Calu3 (cell line): ENCODE results near the gene CALM1. TPM values are rescaled to one million over a fixed set of nuclear protein-coding genes. Genes with fewer than 3 reads are reported as not detected.

ENCODE experiments used
- BruUV-seq: library from RNA; stranded (reverse); fragments of 400-500 nt; replicated peaks from 2 replicates; lab custom pipeline; 2021; lab: Mats Ljungman, UMichigan
- CTCF ChIA-PET: fragments of 300-600 bp; sonication (Branson Sonifier 250); formaldehyde crosslinking; loops from one replicate; lab custom pipeline; 2022; ENCODE audit warnings: antibody characterized with exemption; lab: Charles Lee
- DNase-seq: peaks from one replicate; pipeline ENCODE4 v3.0.0; 2022
- H3K27ac Mint-ChIP-seq: one replicate; pipeline ENCODE4 v1.8.0; 2022; ENCODE audit warnings: mixed read lengths; ENCODE audit not compliant: unreplicated experiment
- H3K27me3 Mint-ChIP-seq: one replicate; pipeline ENCODE4 v1.8.0; 2022; ENCODE audit warnings: mixed read lengths; ENCODE audit not compliant: unreplicated experiment
- H3K36me3 Mint-ChIP-seq: one replicate; pipeline ENCODE4 v1.8.0; 2022; ENCODE audit warnings: mild to moderate bottlenecking, moderate library complexity, mixed read lengths; ENCODE audit not compliant: insufficient read depth, unreplicated experiment
- H3K4me1 Mint-ChIP-seq: one replicate; pipeline ENCODE4 v1.8.0; 2022; ENCODE audit warnings: mild to moderate bottlenecking, low read depth, mixed read lengths; ENCODE audit not compliant: unreplicated experiment
- H3K4me3 Mint-ChIP-seq: one replicate; pipeline ENCODE4 v1.8.0; 2022; ENCODE audit warnings: mild to moderate bottlenecking, low read depth, moderate library complexity, mixed read lengths; ENCODE audit not compliant: unreplicated experiment
- H3K9me3 Mint-ChIP-seq: one replicate; pipeline ENCODE4 v1.8.0; 2022; ENCODE audit warnings: low read depth, mixed read lengths; ENCODE audit not compliant: unreplicated experiment
- intact Hi-C: fragments of 100-400 bp; cut with micrococcal nuclease; formaldehyde crosslinking; loops from one replicate; pipeline ENCODE4 v1.10.0; 2022; ENCODE audit not compliant: unreplicated experiment
- total RNA-seq: library from RNA; stranded (reverse); gene quantifications from 2 replicates; pipeline ENCODE4 v1.2.3, GENCODE V29; 2022
- TF ChIP-seq, protein P1 (sequence below): fragments of 200-600 bp; IDR thresholded peaks from one replicate; pipeline ENCODE4 v1.8.0; 2022; ENCODE audit warnings: antibody characterized with exemption; ENCODE audit not compliant: unreplicated experiment

CALM1 gene
- total RNA-seq, 1 experiment from 2014 or later = 242 TPM

DNA sequence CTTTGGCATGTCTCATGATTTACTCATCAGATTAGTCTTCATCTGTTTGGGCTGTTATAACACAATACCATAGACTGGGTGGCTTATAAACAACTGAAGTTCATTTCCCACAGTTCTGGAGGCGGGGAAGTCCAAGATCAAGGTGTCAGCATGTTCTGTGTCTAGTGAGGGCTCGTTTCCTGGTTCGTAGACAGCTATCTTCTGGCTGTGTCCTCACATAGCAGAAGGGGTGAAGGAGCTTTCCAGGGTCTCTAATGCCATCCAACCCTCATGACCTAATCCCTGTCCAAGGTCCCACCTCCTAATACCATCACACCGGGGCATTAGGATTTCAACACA is 34.3 kb upstream of the CALM1 start:
- TF ChIP-seq, protein P1, sequence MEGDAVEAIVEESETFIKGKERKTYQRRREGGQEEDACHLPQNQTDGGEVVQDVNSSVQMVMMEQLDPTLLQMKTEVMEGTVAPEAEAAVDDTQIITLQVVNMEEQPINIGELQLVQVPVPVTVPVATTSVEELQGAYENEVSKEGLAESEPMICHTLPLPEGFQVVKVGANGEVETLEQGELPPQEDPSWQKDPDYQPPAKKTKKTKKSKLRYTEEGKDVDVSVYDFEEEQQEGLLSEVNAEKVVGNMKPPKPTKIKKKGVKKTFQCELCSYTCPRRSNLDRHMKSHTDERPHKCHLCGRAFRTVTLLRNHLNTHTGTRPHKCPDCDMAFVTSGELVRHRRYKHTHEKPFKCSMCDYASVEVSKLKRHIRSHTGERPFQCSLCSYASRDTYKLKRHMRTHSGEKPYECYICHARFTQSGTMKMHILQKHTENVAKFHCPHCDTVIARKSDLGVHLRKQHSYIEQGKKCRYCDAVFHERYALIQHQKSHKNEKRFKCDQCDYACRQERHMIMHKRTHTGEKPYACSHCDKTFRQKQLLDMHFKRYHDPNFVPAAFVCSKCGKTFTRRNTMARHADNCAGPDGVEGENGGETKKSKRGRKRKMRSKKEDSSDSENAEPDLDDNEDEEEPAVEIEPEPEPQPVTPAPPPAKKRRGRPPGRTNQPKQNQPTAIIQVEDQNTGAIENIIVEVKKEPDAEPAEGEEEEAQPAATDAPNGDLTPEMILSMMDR = no peak
- H3K4me3 Mint-ChIP-seq = no peak overlapping the region
- no peak overlapping the region for H3K27ac Mint-ChIP-seq
- intact Hi-C loops = no loop called here
- no peaks in the 10 kb centered on the region for H3K36me3 Mint-ChIP-seq
- no peaks in the 10 kb centered on the region for H3K27me3 Mint-ChIP-seq
- no TSS peak for BruUV-seq
- CTCF ChIA-PET = no interaction called here
- DNase-seq = no peak
- no peaks in the 10 kb centered on the region for H3K4me1 Mint-ChIP-seq
- no peaks in the 10 kb centered on the region for H3K9me3 Mint-ChIP-seq

DNA sequence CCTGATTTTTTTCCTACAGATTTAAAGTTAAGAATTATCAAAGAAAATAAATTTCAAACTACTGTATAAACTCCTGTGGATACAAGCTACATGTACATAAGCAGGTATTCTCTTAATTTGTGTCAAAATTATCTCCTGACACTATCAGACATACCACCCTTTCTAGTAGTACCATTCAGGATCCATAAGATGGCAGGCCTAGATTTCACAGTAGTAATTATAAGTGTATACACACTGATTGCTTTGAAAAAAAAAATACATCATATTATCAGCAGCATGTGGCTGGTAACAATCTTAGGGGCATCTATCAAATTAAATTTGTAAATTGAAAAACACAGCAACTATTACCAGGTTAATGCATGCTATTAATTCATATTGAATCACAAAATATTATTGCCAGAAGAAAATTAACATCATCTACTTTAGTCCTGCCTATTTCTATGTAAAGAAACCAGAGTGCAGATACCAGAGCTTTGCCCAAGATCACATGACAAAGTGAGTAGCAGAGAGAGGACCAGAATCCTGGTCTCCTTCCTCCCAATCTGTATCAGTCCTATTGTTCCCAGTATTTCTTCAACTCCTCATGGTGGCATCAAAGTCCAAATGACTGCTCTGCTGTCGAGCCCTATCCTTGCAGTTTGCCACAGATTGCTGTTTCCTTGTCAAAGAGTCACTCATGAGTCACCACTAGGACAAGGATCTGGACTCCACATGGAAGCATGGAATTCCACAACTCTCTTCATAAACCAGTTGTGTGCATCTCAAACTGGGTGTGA is 27.7 kb upstream of the CALM1 start:
- TF ChIP-seq, protein P1 = no peak
- no peak overlapping the region for H3K4me3 Mint-ChIP-seq
- intact Hi-C loops = no loop called here
- no peak overlapping the region for H3K27ac Mint-ChIP-seq
- H3K36me3 Mint-ChIP-seq = no peaks in the 10 kb centered on the region
- H3K27me3 Mint-ChIP-seq = no peaks in the 10 kb centered on the region
- BruUV-seq = no TSS peak
- CTCF ChIA-PET = no interaction called here
- H3K4me1 Mint-ChIP-seq = no peaks in the 10 kb centered on the region
- no peaks in the 10 kb centered on the region for H3K9me3 Mint-ChIP-seq
- no peak for DNase-seq

DNA sequence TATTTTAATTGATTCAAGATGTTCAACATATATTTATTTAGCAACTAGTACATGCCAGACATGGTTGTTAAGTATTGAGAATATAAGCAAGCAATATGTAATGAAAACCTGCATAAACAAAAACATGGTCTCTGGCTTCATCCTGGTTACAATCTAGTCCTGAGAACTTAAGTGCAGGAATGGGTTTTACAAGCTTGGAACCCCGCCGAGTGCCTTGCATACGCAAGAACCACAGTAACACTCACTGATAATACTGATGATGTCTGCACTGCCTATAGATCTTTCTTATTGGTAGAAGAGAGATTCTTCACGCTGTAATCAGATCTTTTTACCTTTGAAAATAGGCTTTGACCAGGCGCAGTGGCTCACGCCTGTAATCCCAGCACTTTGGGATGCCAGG is 22.9 kb upstream of the CALM1 start:
- Mint-ChIP-seq H3K27me3 (no peaks in the 10 kb centered on the region), H3K4me1 (no peaks in the 10 kb centered on the region), H3K4me3 (no peak overlapping the region), H3K27ac (no peak overlapping the region), H3K36me3 (no peaks in the 10 kb centered on the region), H3K9me3 (no peaks in the 10 kb centered on the region)
- BruUV-seq = no TSS peak
- CTCF ChIA-PET = no interaction called here
- TF ChIP-seq, protein P1 = no peak
- intact Hi-C loops = no loop called here
- DNase-seq = no peak

DNA sequence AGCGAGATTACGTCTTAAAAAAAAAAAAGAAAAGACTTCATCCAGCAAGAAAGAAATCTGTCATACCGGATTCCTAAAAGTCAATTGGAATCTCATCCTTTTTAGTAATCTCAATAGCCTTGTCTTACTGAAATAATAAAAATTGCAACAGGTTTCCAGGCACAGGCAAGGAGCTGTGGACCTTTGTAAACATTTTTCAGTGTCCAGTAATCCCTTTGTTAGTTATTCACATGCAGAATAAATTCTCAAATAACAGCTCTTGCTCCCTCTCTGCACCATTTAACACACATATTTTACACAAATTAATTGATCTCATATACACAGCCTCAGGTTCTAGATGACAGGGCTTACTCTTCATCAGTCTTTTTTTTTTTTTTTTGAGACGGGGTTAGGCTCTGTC is 22.0 kb upstream of the CALM1 start:
- no peak overlapping the region for H3K27ac Mint-ChIP-seq
- intact Hi-C loops = no loop called here
- CTCF ChIA-PET = interaction anchor here (0.7 kb wide), 1 partner anchor 44 kb away, joined by 7 read pairs; no protein-coding TSS in a partner anchor
- no TSS peak for BruUV-seq
- no peak for DNase-seq
- TF ChIP-seq, protein P1 = no peak
- no peaks in the 10 kb centered on the region for H3K4me1 Mint-ChIP-seq
- no peaks in the 10 kb centered on the region for H3K27me3 Mint-ChIP-seq
- H3K9me3 Mint-ChIP-seq = no peaks in the 10 kb centered on the region
- H3K4me3 Mint-ChIP-seq = no peak overlapping the region
- H3K36me3 Mint-ChIP-seq = no peaks in the 10 kb centered on the region
